Spinal cord (tissue), 10 donors: ENCODE data around the gene SEC24B. TPM values are rescaled to one million over a fixed set of nuclear protein-coding genes. Genes with fewer than 3 reads are reported as not detected.
"Not testable (repeated sequence)": the region's sequence is repeated elsewhere in the genome, so short reads cannot be mapped to it uniquely, and the experiment has no call there.

ENCODE experiments used
- DNase-seq, 6 donors: peaks; one replicate each; pipeline versions ENCODE4 v3.0.0 to v3.0.0-alpha.2; 2013 to 2015; ENCODE audit warnings: low spot score in 6 of 6, low read depth in 4 of 6
- H3K27ac ChIP-seq: one replicate; pipeline ENCODE4 v1.5.1; 2013; ENCODE audit warnings: low read depth, low read length, control low read depth
- H3K27me3 ChIP-seq: one replicate; pipeline ENCODE4 v1.6.1; 2013; ENCODE audit warnings: low read length; ENCODE audit not compliant: control insufficient read depth, insufficient read depth
- H3K36me3 ChIP-seq: one replicate; pipeline ENCODE4 v1.6.1; 2013; ENCODE audit warnings: low read length; ENCODE audit not compliant: control insufficient read depth, insufficient read depth
- H3K4me1 ChIP-seq: one replicate; pipeline ENCODE4 v1.6.1; 2013; ENCODE audit warnings: low read length; ENCODE audit not compliant: control insufficient read depth, insufficient read depth
- H3K4me3 ChIP-seq: one replicate; pipeline ENCODE4 v1.5.1; 2013; ENCODE audit warnings: low read depth, low read length, control low read depth
- H3K9me3 ChIP-seq: one replicate; pipeline ENCODE4 v1.6.1; 2013; ENCODE audit warnings: low read length; ENCODE audit not compliant: control insufficient read depth, insufficient read depth
- WGBS: methylation state at CpG from one replicate; pipeline ENCODE4 v1.1.5; 2013; ENCODE audit warnings: missing lambda C conversion rate; ENCODE audit not compliant: insufficient coverage; 5-methylcytosine and 5-hydroxymethylcytosine counted together
- polyA plus RNA-seq, 2 donors: library from polyadenylated mRNA; unstranded; fragments of 120-200 nt; gene quantifications; one replicate each; pipeline ENCODE4 v1.2.1, GENCODE V29; 2013; ENCODE audit not compliant: insufficient read length in 2 of 2
- total RNA-seq, 2 donors: library from RNA; depleted of rRNA in 1 of 2; stranded (reverse); fragments of 120-200 nt in 1 of 2; fragments of >200 nt in 1 of 2; gene quantifications; one replicate each; pipeline versions ENCODE4 v1.2.3 to v1.2.4, GENCODE V29; 2013 to 2014
- donor health status: healthy.

SEC24B gene
- total and polyA plus RNA-seq, 4 donors = 24.0 to 34.9 (median 29.7) TPM

- Histone ChIP-seq H3K4me1 (no peaks in the 10 kb centered on the region), H3K27me3 (no peaks in the 10 kb centered on the region), H3K27ac (no peak overlapping the region), H3K9me3 (no peaks in the 10 kb centered on the region), H3K36me3 (peaks cover 8% of the 10 kb centered on the region), H3K4me3 (no peak overlapping the region)
- no peak for DNase-seq
- no CpG with 5 or more reads among the region's 2 CpGs for WGBS
Measured at GRCh38 chr4:109444182-109444844, 10.7 kb downstream of the SEC24B start.

- Histone ChIP-seq H3K4me3 (no peak overlapping the region), H3K9me3 (no peaks in the 10 kb centered on the region), H3K27ac (no peak overlapping the region), H3K36me3 (peaks cover 8% of the 10 kb centered on the region), H3K27me3 (no peaks in the 10 kb centered on the region), H3K4me1 (no peaks in the 10 kb centered on the region)
- no peak for DNase-seq
Measured at GRCh38 chr4:109447278-109447677, 13.7 kb downstream of the SEC24B start.

- WGBS = no CpG with 5 or more reads among the region's 3 CpGs
- H3K36me3 ChIP-seq = peaks cover 2% of the 10 kb centered on the region
- no peaks in the 10 kb centered on the region for H3K4me1 ChIP-seq
- H3K27ac ChIP-seq = no peak overlapping the region
- no peak overlapping the region for H3K4me3 ChIP-seq
- no peaks in the 10 kb centered on the region for H3K9me3 ChIP-seq
- no peaks in the 10 kb centered on the region for H3K27me3 ChIP-seq
- no peak for DNase-seq
Measured at GRCh38 chr4:109451544-109452273, 18.1 kb downstream of the SEC24B start.

- not testable (repeated sequence) for H3K36me3 ChIP-seq, DNase-seq, H3K4me3 ChIP-seq, H3K9me3 ChIP-seq, H3K4me1 ChIP-seq, H3K27me3 ChIP-seq, H3K27ac ChIP-seq
- WGBS = 85% methylated on average over 1 of the region's 3 CpGs
Measured at GRCh38 chr4:109453110-109453509, 19.5 kb downstream of the SEC24B start.

- peaks cover 11% of the 10 kb centered on the region for H3K36me3 ChIP-seq
- H3K27ac ChIP-seq = no peak overlapping the region
- DNase-seq = peak in 1 of 6 donors; percentile 34
- no peak overlapping the region for H3K4me3 ChIP-seq
- no peaks in the 10 kb centered on the region for H3K27me3 ChIP-seq
- WGBS = 75% methylated on average over 2 of the region's 3 CpGs
- H3K9me3 ChIP-seq = no peaks in the 10 kb centered on the region
- H3K4me1 ChIP-seq = peaks cover 3% of the 10 kb centered on the region
Measured at GRCh38 chr4:109462297-109462696, 28.7 kb downstream of the SEC24B start.

GRCh38 chr4:109462802-109463201 is 29.2 kb downstream of the SEC24B start:
- Histone ChIP-seq H3K27me3 (no peaks in the 10 kb centered on the region), H3K4me1 (peaks cover 3% of the 10 kb centered on the region), H3K9me3 (no peaks in the 10 kb centered on the region), H3K36me3 (peaks cover 11% of the 10 kb centered on the region), H3K4me3 (no peak overlapping the region), H3K27ac (no peak overlapping the region)
- WGBS = 88% methylated on average over 1 of the region's 1 CpG
- DNase-seq = no peak

- H3K36me3 ChIP-seq = peaks cover 11% of the 10 kb centered on the region
- no peaks in the 10 kb centered on the region for H3K27me3 ChIP-seq
- DNase-seq = peak in 3 of 6 donors; percentile 14 to 83 (median 50)
- no peaks in the 10 kb centered on the region for H3K9me3 ChIP-seq
- H3K27ac ChIP-seq = peak overlapping the region; percentile 47
- no CpG with 5 or more reads among the region's 2 CpGs for WGBS
- no peak overlapping the region for H3K4me3 ChIP-seq
- H3K4me1 ChIP-seq = peaks cover 3% of the 10 kb centered on the region
Measured at GRCh38 chr4:109465069-109465468, 31.5 kb downstream of the SEC24B start.

GRCh38 chr4:109469915-109470314 is 36.3 kb downstream of the SEC24B start:
- no peak overlapping the region for H3K27ac ChIP-seq
- DNase-seq = no peak
- H3K4me1 ChIP-seq = no peaks in the 10 kb centered on the region
- no peaks in the 10 kb centered on the region for H3K9me3 ChIP-seq
- no peaks in the 10 kb centered on the region for H3K27me3 ChIP-seq
- no peak overlapping the region for H3K4me3 ChIP-seq
- no peaks in the 10 kb centered on the region for H3K36me3 ChIP-seq

- no peak overlapping the region for H3K4me3 ChIP-seq
- no peaks in the 10 kb centered on the region for H3K27me3 ChIP-seq
- no peak overlapping the region for H3K27ac ChIP-seq
- WGBS = no CpG with 5 or more reads among the region's 3 CpGs
- no peaks in the 10 kb centered on the region for H3K36me3 ChIP-seq
- H3K4me1 ChIP-seq = no peaks in the 10 kb centered on the region
- H3K9me3 ChIP-seq = no peaks in the 10 kb centered on the region
- no peak for DNase-seq
Measured at GRCh38 chr4:109472343-109472761, 38.7 kb downstream of the SEC24B start.

- DNase-seq = no peak
- WGBS = no CpG with 5 or more reads among the region's 1 CpG
- Histone ChIP-seq H3K36me3 (no peaks in the 10 kb centered on the region), H3K4me1 (no peaks in the 10 kb centered on the region), H3K4me3 (no peak overlapping the region), H3K9me3 (no peaks in the 10 kb centered on the region), H3K27me3 (no peaks in the 10 kb centered on the region), H3K27ac (no peak overlapping the region)
Measured at GRCh38 chr4:109473824-109474223, 40.2 kb downstream of the SEC24B start.
